Muscle of arm (tissue), 12 donors: ENCODE data around the gene SMIM11. TPM values are rescaled to one million over a fixed set of nuclear protein-coding genes. Genes with fewer than 3 reads are reported as not detected.
"Not testable (repeated sequence)": the region's sequence is repeated elsewhere in the genome, so short reads cannot be mapped to it uniquely, and the experiment has no call there.

Experiments used
- DNase-seq: peaks from one replicate; pipeline ENCODE4 v3.0.0-alpha.2; 2013
- polyA plus RNA-seq, 12 donors: library from polyadenylated mRNA; unstranded; fragments of 120-200 nt; gene quantifications; one replicate each; pipeline ENCODE4 v1.2.1, GENCODE V29; 2013; ENCODE audit not compliant: insufficient read length in 12 of 12

Gene SMIM11
- polyA plus RNA-seq, 12 donors: 0.89 to 17.7 (median 6.9) TPM; not detected in 2

- no peak for DNase-seq
Measured at GRCh38 chr21:34352556-34352955, 22.8 kb upstream of the SMIM11 start.

GRCh38 chr21:34353182-34353581 lies 22.1 kb upstream of the SMIM11 start:
- no peak for DNase-seq

DNA sequence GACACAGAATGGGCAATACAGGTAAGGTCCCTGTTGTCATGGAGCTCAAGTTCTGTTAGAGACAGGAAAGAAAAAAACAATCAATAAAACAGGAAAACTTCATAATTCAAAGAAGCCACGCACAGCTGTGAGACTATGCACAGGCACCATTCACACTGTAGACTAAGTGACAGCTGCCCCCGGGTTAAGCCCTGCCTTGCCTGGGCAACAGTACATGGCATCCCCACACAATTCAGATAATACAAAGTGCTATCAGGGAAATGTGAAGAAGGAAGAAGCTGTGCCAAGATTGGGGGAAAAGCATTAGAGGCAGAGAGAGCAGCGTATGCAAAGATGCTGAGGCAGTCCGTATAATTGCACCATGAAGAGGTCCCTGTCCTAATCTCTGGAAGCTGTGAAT lies 20.5 kb upstream of the SMIM11 start:
- no peak for DNase-seq

- DNase-seq: no peak
Measured at GRCh38 chr21:34355570-34355969, 19.7 kb upstream of the SMIM11 start.

- DNase-seq: no peak
Measured at GRCh38 chr21:34357889-34358288, 17.4 kb upstream of the SMIM11 start.

GRCh38 chr21:34358866-34359265 lies 16.4 kb upstream of the SMIM11 start:
- no peak for DNase-seq

- no peak for DNase-seq
Measured at GRCh38 chr21:34360488-34361241, 14.6 kb upstream of the SMIM11 start.

DNA sequence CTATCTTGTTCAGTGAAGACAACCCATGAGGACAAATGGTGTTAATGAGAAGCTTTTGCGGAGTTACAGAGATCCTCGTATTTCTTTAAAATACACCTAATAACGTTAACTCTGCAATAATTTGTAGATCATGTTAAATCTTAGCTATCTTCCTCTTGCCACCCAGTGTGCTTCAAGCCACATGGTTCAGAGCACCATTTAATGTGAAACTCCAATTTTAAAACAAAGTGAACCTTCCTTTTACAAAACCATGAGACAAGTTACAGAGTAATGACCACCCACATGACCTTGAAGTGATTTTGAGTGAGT lies 13.2 kb upstream of the SMIM11 start:
- no peak for DNase-seq

DNA sequence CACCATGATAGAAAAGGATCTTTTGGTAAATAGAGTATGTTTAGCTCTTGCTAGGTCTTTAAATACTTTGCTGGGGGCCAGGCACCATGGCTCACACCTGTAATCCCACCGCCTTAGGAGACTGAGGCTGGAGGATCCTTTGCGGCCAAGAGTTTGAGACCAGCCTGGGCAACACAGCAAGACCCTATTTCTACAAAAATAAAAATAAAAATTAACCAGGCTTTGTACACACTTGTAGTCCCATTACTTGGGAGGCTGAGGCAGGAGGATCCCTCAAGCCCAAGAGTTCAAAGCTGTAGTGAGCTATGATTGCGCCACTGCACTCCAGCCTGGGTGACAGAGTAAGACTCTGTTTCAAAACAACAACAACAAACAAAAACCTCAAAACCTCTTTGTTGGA lies 12.6 kb upstream of the SMIM11 start:
- no peak for DNase-seq

- no peak for DNase-seq
Measured at GRCh38 chr21:34363733-34364132, 11.6 kb upstream of the SMIM11 start, which contains the start of gene KCNE2. Gene KCNE2, plus strand, starts transcription at chr21:34364006. Its CDS starts 6,473 bp downstream, at chr21:34370479.

GRCh38 chr21:34364921-34365320 lies 10.4 kb upstream of the SMIM11 start:
- DNase-seq: no peak

GRCh38 chr21:34365809-34366208 lies 9.5 kb upstream of the SMIM11 start:
- no peak for DNase-seq

- no peak for DNase-seq
Measured at GRCh38 chr21:34367320-34367935, 7.9 kb upstream of the SMIM11 start.

GRCh38 chr21:34369741-34370140 lies 5.6 kb upstream of the SMIM11 start:
- DNase-seq: no peak

DNA sequence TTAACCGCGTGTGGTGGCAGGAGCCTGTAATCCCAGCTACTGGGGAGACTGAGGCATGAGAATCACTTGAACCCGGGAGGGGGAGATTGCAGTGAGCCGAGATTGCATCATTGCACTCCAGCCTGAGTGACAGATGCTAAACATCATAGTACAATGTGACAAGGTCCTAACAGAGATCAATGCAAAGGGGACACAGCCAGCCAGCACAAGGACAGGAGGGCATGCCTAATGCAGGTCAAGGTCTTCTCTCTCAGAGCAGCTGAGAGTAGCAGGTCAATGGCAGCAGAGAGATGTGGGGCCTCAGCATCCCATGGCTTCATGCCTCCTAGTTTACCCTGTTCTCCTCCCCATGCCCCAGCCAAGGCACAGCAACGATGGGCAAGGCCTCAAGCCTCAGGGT lies 3.0 kb upstream of the SMIM11 start:
- no peak for DNase-seq

DNA sequence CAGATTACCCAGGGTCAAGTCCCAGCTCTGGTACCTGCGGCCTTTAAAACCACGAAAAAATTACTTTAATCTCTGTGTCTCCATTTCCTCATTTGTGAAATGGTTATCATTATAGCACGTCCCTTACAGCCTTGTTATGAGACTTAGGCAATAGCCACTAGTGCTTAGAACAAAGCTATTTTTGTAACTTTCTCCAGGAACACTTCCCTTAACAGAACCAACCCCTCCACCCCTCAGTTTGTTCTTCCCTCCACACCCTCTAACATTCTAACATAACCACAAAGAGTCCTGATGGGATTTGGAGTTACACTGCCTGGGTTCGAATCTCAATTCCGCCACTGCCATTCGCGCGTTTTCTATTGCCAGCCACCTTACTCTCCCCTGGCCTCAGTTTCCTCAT lies 845 bp upstream of the SMIM11 start:
- DNase-seq: not testable (repeated sequence)

DNA sequence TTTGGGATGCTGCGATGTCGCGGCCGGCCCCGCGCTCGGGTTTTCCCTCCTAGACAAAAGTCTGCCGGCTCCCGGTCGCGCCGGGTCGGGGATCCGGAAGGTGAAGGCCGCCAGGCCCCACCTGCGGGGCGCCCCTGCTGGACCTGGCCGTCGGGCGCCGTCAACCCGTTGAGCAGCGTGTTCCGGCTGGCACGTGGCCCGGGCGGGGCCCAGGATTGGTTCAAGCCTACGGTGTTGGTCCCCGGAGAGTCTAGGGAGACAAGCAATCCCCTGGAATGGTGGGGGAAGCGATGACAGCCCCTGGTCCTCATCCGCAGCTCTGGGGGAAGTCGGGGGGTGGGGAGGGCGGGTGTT lies 289 bp downstream of the SMIM11 start:
- DNase-seq: not testable (repeated sequence)

DNA sequence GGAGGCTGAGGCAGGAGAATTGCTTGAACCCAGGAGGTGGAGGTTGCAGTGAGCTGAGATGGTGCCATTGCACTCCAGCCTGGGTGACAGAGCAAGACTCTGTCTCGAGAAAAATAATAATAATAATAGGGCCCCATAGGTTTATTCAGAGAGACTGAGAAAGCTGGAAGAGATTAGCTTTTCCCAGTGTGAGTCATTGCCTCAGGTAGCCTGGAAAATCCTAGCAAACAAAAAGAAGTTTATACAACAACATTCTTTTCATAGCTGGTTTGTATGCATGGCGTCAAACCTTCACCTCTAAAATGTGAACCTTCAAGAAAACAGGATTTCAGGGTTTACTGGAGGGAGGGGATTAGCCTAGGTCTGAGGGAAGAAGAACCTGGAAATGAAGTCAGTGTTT lies 7.8 kb downstream of the SMIM11 start:
- DNase-seq: not testable (repeated sequence)

DNA sequence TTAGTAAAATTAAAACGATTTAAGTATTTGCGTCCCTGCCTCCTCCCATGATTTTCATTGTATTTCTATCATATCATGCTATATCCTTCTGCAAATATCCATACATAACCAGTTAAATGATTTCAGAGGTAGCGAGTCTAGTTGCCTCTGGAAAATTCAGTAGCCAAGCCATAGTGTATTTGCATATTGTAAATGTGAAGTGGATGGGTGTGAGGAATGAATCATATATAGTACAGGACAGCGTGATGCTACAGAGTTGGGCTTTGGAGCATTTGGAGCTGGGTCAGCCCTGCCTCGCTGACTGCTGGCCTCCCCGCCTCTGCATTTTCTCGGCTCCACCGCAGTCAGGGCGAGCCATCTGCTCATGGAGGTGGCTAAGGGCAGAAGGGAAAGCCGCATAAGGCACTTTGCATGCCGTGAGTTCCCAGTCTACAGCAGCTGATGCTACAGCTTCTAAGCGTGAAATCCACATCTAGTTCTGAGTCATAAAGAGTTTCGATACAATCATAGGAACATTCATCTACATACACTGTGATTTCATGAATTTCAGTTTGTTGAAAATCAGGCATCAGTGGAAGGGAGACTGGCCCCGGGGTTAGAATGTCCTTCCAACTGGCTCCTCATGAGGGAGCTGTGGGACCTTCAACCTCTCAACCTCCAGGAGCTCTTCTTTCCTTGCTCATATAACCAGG lies 8.6 kb downstream of the SMIM11 start:
- not testable (repeated sequence) for DNase-seq

DNA sequence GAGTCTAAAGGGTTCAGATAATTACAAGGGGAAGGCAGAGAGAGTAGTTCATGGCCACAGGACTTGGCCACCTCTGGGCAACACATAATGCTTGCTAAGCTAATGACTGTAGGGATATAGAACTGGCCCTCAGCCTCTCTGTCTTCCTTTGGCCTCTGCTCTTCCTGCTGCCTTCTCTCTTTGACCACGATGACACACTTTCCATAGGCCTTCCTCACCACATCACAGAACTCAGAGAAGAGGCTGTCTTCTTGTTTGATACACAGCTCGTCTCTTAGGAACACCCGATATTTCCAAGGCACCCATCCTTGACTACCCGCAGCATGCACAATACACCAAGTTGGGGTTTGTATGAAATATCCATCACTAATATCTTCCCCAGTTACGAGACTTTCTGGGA lies 25.2 kb downstream of the SMIM11 start:
- DNase-seq: not testable (repeated sequence)

DNA sequence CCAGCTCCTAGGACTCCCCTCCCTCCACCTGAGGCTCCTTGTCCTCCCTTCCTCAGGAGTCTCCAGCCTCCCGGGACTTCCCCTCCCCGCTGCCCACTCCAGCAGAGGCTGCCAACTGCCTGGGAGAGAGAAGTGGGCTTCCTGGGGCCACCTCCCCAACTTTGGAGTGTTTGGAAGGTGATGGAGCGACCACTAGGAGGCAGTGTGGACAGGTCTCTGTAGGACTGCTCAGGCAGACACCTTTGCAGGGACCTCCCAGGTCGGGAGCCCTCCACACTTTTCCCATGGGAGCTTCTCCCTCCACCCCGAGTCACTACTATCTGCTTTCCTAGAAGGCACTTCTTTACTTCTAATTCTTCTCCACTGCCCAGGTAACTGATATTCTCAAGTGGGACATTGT lies 29.4 kb downstream of the SMIM11 start:
- DNase-seq: not testable (repeated sequence)

DNA sequence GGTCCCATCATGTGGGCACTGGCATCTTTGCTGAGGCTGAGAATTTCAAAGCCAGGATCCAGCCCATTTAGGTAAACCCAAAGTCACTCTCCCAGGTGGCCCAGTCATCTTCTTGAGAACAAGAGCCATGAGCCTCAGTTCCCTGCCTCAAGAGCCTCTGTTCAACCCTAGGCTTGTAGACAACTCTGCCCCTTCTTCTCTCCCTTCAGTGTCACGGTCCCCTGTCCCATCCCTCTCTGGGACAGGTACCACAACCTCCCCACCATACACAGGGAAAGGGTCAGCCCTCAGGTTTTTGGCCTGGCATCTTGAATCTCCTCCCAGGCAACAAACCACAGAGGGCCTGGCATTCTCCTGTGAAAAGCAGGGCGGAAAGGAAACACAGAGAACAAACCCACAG lies 30.4 kb downstream of the SMIM11 start:
- not testable (repeated sequence) for DNase-seq

- not testable (repeated sequence) for DNase-seq
Measured at GRCh38 chr21:34406102-34406501, 30.8 kb downstream of the SMIM11 start.
